ENCODE results near the gene PTPRG. TPM values are rescaled to one million over a fixed set of nuclear protein-coding genes. Genes with fewer than 3 reads are reported as not detected.

Gene PTPRG
- total RNA-seq, 1 donor from 2014 or later: 39.6 TPM

- peaks cover 2% of the 10 kb centered on the region for H3K36me3 ChIP-seq (ENCODE audit: insufficient read depth, low read length)
- H3K4me3 ChIP-seq (ENCODE audit: insufficient read depth, low read depth, low read length): no peak overlapping the region
- no peak overlapping the region for H3K4me2 ChIP-seq (ENCODE audit: low read length)
- H3K4me1 ChIP-seq (ENCODE audit: insufficient read depth, low read length): no peaks in the 10 kb centered on the region
- FAIRE-seq (no peak), DNase-seq (ENCODE audit: low read depth) (no peak)
- no peaks in the 10 kb centered on the region for H3K79me2 ChIP-seq (ENCODE audit: insufficient read depth, low read length)
- H3K27ac ChIP-seq (ENCODE audit: low read depth, low read length): no peak overlapping the region
- H3K27me3 ChIP-seq (ENCODE audit: insufficient read depth, low read length): no peaks in the 10 kb centered on the region
- H4K20me1 ChIP-seq (ENCODE audit: insufficient read depth, low read length): no peaks in the 10 kb centered on the region
- H3K9me3 ChIP-seq (ENCODE audit: insufficient read depth, low read depth, low read length): no peaks in the 10 kb centered on the region
- Mint-ChIP-seq H3K27ac (ENCODE audit: unreplicated experiment) (no peak overlapping the region), H3K27me3 (ENCODE audit: low read depth, unreplicated experiment) (no peaks in the 10 kb centered on the region), H3K9me3 (ENCODE audit: unreplicated experiment) (peaks cover 5% of the 10 kb centered on the region), H3K4me3 (ENCODE audit: unreplicated experiment) (no peak overlapping the region), H3K36me3 (ENCODE audit: low read depth, unreplicated experiment) (peaks cover 14% of the 10 kb centered on the region), H3K4me1 (ENCODE audit: low read depth, unreplicated experiment) (peaks cover 4% of the 10 kb centered on the region)
- no peak overlapping the region for H3K9ac ChIP-seq (ENCODE audit: low read length)
- no peak overlapping the region for H2AFZ ChIP-seq (ENCODE audit: low read depth, low read length)
- no peak for TF ChIP-seq CTCF (IDR thresholded peaks at IDR 0.05; ENCODE audit: insufficient read depth, low read depth, low read length)
- no peak for TF ChIP-seq EZH2 (IDR thresholded peaks at IDR 0.05; ENCODE audit: insufficient read depth, low read length)
These were observed 659.2 kb downstream of the PTPRG start for GRCh38 chr3:62220616-62221015.

- no peak overlapping the region for H3K4me2 ChIP-seq (ENCODE audit: low read length)
- H3K9me3 Mint-ChIP-seq (ENCODE audit: unreplicated experiment): peaks cover 1% of the 10 kb centered on the region
- H3K79me2 ChIP-seq (ENCODE audit: insufficient read depth, low read length): no peaks in the 10 kb centered on the region
- H3K4me1 ChIP-seq (ENCODE audit: insufficient read depth, low read length): no peaks in the 10 kb centered on the region
- no peak overlapping the region for H3K27ac ChIP-seq (ENCODE audit: low read depth, low read length)
- peaks cover 6% of the 10 kb centered on the region for H3K36me3 Mint-ChIP-seq (ENCODE audit: low read depth, unreplicated experiment)
- no peak for FAIRE-seq
- H3K27me3 Mint-ChIP-seq (ENCODE audit: low read depth, unreplicated experiment): no peaks in the 10 kb centered on the region
- H3K27ac Mint-ChIP-seq (ENCODE audit: unreplicated experiment): no peak overlapping the region
- H2AFZ ChIP-seq (ENCODE audit: low read depth, low read length): no peak overlapping the region
- peaks cover 4% of the 10 kb centered on the region for H3K4me1 Mint-ChIP-seq (ENCODE audit: low read depth, unreplicated experiment)
- TF ChIP-seq EZH2 (IDR thresholded peaks at IDR 0.05; ENCODE audit: insufficient read depth, low read length): no peak
- no peak for TF ChIP-seq CTCF (IDR thresholded peaks at IDR 0.05; ENCODE audit: insufficient read depth, low read depth, low read length)
- no peak overlapping the region for H3K4me3 ChIP-seq (ENCODE audit: insufficient read depth, low read depth, low read length)
- no peaks in the 10 kb centered on the region for H3K9me3 ChIP-seq (ENCODE audit: insufficient read depth, low read depth, low read length)
- H3K27me3 ChIP-seq (ENCODE audit: insufficient read depth, low read length): no peaks in the 10 kb centered on the region
- H3K36me3 ChIP-seq (ENCODE audit: insufficient read depth, low read length): peaks cover 2% of the 10 kb centered on the region
- no peak for DNase-seq (ENCODE audit: low read depth)
- no peak overlapping the region for H3K9ac ChIP-seq (ENCODE audit: low read length)
- H3K4me3 Mint-ChIP-seq (ENCODE audit: unreplicated experiment): no peak overlapping the region
- no peaks in the 10 kb centered on the region for H4K20me1 ChIP-seq (ENCODE audit: insufficient read depth, low read length)
These were observed 663.7 kb downstream of the PTPRG start for GRCh38 chr3:62225051-62225450.

- Histone ChIP-seq H2AFZ (ENCODE audit: low read depth, low read length) (no peak overlapping the region), H3K4me2 (ENCODE audit: low read length) (no peak overlapping the region), H3K79me2 (ENCODE audit: insufficient read depth, low read length) (no peaks in the 10 kb centered on the region), H3K27me3 (ENCODE audit: insufficient read depth, low read length) (no peaks in the 10 kb centered on the region), H3K4me3 (ENCODE audit: insufficient read depth, low read depth, low read length) (no peak overlapping the region), H3K27ac (ENCODE audit: low read depth, low read length) (no peak overlapping the region), H3K9ac (ENCODE audit: low read length) (no peak overlapping the region), H3K4me1 (ENCODE audit: insufficient read depth, low read length) (no peaks in the 10 kb centered on the region), H3K9me3 (ENCODE audit: insufficient read depth, low read depth, low read length) (no peaks in the 10 kb centered on the region), H4K20me1 (ENCODE audit: insufficient read depth, low read length) (no peaks in the 10 kb centered on the region), H3K36me3 (ENCODE audit: insufficient read depth, low read length) (no peaks in the 10 kb centered on the region)
- peaks cover 4% of the 10 kb centered on the region for H3K4me1 Mint-ChIP-seq (ENCODE audit: low read depth, unreplicated experiment)
- FAIRE-seq: no peak
- H3K27ac Mint-ChIP-seq (ENCODE audit: unreplicated experiment): no peak overlapping the region
- no peaks in the 10 kb centered on the region for H3K27me3 Mint-ChIP-seq (ENCODE audit: low read depth, unreplicated experiment)
- TF ChIP-seq EZH2 (IDR thresholded peaks at IDR 0.05; ENCODE audit: insufficient read depth, low read length): no peak
- no peak for TF ChIP-seq CTCF (IDR thresholded peaks at IDR 0.05; ENCODE audit: insufficient read depth, low read depth, low read length)
- H3K4me3 Mint-ChIP-seq (ENCODE audit: unreplicated experiment): no peak overlapping the region
- H3K36me3 Mint-ChIP-seq (ENCODE audit: low read depth, unreplicated experiment): peaks cover 4% of the 10 kb centered on the region
- H3K9me3 Mint-ChIP-seq (ENCODE audit: unreplicated experiment): no peaks in the 10 kb centered on the region
- DNase-seq (ENCODE audit: low read depth): no peak
These were observed 665.4 kb downstream of the PTPRG start for GRCh38 chr3:62226601-62227339.
